Panc1 (cell line): ENCODE data around the gene HEYL.

Source experiments
- CTCF ChIP-seq: fragments of 450-650 bp; IDR thresholded peaks from 2 replicates; pipeline ENCODE4 v1.5.1; 2017; ENCODE audit warnings: mild to moderate bottlenecking
- POLR2AphosphoS5 ChIP-seq: IDR thresholded peaks from 2 replicates; pipeline ENCODE4 v1.6.1; 2012; ENCODE audit warnings: mild to moderate bottlenecking, low read depth, low read length, moderate library complexity
- REST ChIP-seq, 2 experiments: IDR thresholded peaks; 2 replicates each; pipeline ENCODE4 v1.6.1; 2011 to 2012; ENCODE audit warnings: low read depth in 2 of 2, control low read depth in 1 of 2, low read length in 1 of 2, mild to moderate bottlenecking in 1 of 2, moderate library complexity in 1 of 2; ENCODE audit not compliant: insufficient read depth in 1 of 2
- SIN3A ChIP-seq: IDR thresholded peaks from 2 replicates; pipeline ENCODE4 v1.6.1; 2012; ENCODE audit warnings: low read depth, mild to moderate bottlenecking, low read length, moderate library complexity, borderline replicate concordance; ENCODE audit not compliant: insufficient read depth

GRCh38 chr1:39683591-39684312 lies 44.3 kb upstream of the HEYL start:
- no peak for TF ChIP-seq CTCF
- TF ChIP-seq POLR2AphosphoS5: no peak
- no peak for TF ChIP-seq SIN3A
- no peak for TF ChIP-seq REST (IDR thresholded peaks at IDR 0.05; ENCODE audit: insufficient read depth in 1 of 2, low read depth in 2 of 2, low read length in 1 of 2)
